ENCODE results near the gene FOLR2.

- TF ChIP-seq CTCF (IDR thresholded peaks at IDR 0.05; ENCODE audit: low read depth, low read length) (no peak), EZH2phosphoT487 (IDR thresholded peaks at IDR 0.05; ENCODE audit: low read depth) (no peak)
These were observed 24.1 kb downstream of the FOLR2 start for GRCh38 chr11:72240461-72241290.
